Endodermal cell (in vitro differentiated cells): ENCODE measurements around the gene ZRANB3. TPM values are rescaled to one million over a fixed set of nuclear protein-coding genes. Genes with fewer than 3 reads are reported as not detected.

Experiments used
- DNase-seq: peaks from one replicate; pipeline ENCODE4 v3.0.0-alpha.2; 2017
- H3K27ac ChIP-seq: 2 replicates; pipeline ENCODE4 v1.5.1; 2013; ENCODE audit warnings: mild to moderate bottlenecking, low read depth, low read length, moderate library complexity
- H3K27me3 ChIP-seq: 2 replicates; pipeline ENCODE4 v1.6.1; 2013; ENCODE audit warnings: mild to moderate bottlenecking, low read length, moderate library complexity; ENCODE audit not compliant: insufficient read depth, control insufficient read depth, poor library complexity, severe bottlenecking
- H3K36me3 ChIP-seq: 2 replicates; pipeline ENCODE4 v1.7.0; 2013; ENCODE audit warnings: mild to moderate bottlenecking, low read length, moderate library complexity; ENCODE audit not compliant: control insufficient read depth, insufficient read depth
- H3K4me1 ChIP-seq: one replicate; pipeline ENCODE4 v1.7.0; 2013; ENCODE audit warnings: low read length; ENCODE audit not compliant: control insufficient read depth, insufficient read depth
- H3K4me3 ChIP-seq: 2 replicates; pipeline ENCODE4 v1.5.1; 2013; ENCODE audit warnings: mild to moderate bottlenecking, low read length, moderate library complexity
- H3K9ac ChIP-seq: 2 replicates; pipeline ENCODE4 v1.6.1; 2013; ENCODE audit warnings: mild to moderate bottlenecking, low read length, moderate library complexity; ENCODE audit not compliant: poor library complexity, severe bottlenecking; ENCODE audit errors: extremely low read depth
- H3K9me3 ChIP-seq: 2 replicates; pipeline ENCODE4 v1.6.1; 2013; ENCODE audit warnings: mild to moderate bottlenecking, low read length, moderate library complexity; ENCODE audit not compliant: control insufficient read depth
- H3K27ac Mint-ChIP-seq: 2 replicates; pipeline ENCODE4 v1.8.0; 2020; ENCODE audit warnings: mixed read lengths
- H3K27me3 Mint-ChIP-seq: 2 replicates; pipeline ENCODE4 v1.8.0; 2021; ENCODE audit warnings: mild to moderate bottlenecking, mixed read lengths; ENCODE audit not compliant: insufficient read depth
- H3K36me3 Mint-ChIP-seq: 2 replicates; pipeline ENCODE4 v1.8.0; 2020; ENCODE audit warnings: low read depth, mixed read lengths
- H3K4me1 Mint-ChIP-seq: 2 replicates; pipeline ENCODE4 v1.8.0; 2020; ENCODE audit warnings: mixed read lengths
- H3K4me3 Mint-ChIP-seq: 2 replicates; pipeline ENCODE4 v1.8.0; 2020; ENCODE audit warnings: mild to moderate bottlenecking, moderate library complexity, mixed read lengths
- H3K9me3 Mint-ChIP-seq: 2 replicates; pipeline ENCODE4 v1.8.0; 2020; ENCODE audit warnings: mild to moderate bottlenecking, mixed read lengths
- WGBS, 2 experiments: methylation state at CpG; one replicate each; pipeline versions ENCODE4 v1.1.5 to v1.1.7; 2013; ENCODE audit warnings: missing lambda C conversion rate in 2 of 2, mixed read lengths in 1 of 2; ENCODE audit not compliant: insufficient coverage in 1 of 2, insufficient read length in 1 of 2; 5-methylcytosine and 5-hydroxymethylcytosine counted together
- total RNA-seq, 2 donors: library from RNA; stranded (reverse); fragmentation: NEBNext Ultra II Directional in 1 of 2; extraction: Animal tissue kit (Norgen Biotek cat#: 25700) in 1 of 2; gene quantifications; 2 replicates in 1 of 2; 3 replicates in 1 of 2; pipeline ENCODE4 v1.2.1, GENCODE V29; 2021
- TF ChIP-seq, protein P1 (sequence below): fragments of 200-600 bp; sonication (generic); conservative IDR thresholded peaks from 2 replicates; pipeline ENCODE4 v1.5.0; 2021; ENCODE audit warnings: antibody characterized with exemption, mild to moderate bottlenecking

ZRANB3 gene
- total RNA-seq, 2 donors from 2014 or later: 17.2 to 20.7 TPM

DNA sequence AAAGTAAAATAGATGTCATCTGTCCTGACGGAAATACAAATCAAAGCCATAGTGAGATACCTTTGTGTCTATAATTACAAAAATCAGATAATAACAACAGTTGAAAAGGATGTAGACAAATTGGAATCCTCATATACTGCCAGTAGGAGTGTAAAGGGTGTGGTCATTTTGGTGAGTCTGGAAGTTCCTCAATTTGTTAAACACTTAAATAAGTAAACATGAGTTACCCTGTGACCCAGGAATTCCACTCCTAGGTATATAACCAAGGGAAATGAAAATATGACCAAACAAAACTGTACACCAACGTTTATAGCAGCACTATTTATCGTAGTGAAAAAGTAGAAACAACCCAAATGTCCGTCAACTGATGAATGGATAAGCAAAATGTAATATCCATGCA lies 24.3 kb upstream of the ZRANB3 start:
- DNase-seq: no peak
- peaks cover 7% of the 10 kb centered on the region for H3K4me1 Mint-ChIP-seq
- peaks cover 5% of the 10 kb centered on the region for H3K36me3 ChIP-seq
- peaks cover 16% of the 10 kb centered on the region for H3K36me3 Mint-ChIP-seq
- H3K4me3 Mint-ChIP-seq: no peak overlapping the region
- no peak overlapping the region for H3K4me3 ChIP-seq
- H3K27me3 ChIP-seq: no peaks in the 10 kb centered on the region
- no peak overlapping the region for H3K27ac Mint-ChIP-seq
- H3K27ac ChIP-seq: no peak overlapping the region
- H3K4me1 ChIP-seq: no peaks in the 10 kb centered on the region
- no peaks in the 10 kb centered on the region for H3K27me3 Mint-ChIP-seq
- TF ChIP-seq, protein P1, sequence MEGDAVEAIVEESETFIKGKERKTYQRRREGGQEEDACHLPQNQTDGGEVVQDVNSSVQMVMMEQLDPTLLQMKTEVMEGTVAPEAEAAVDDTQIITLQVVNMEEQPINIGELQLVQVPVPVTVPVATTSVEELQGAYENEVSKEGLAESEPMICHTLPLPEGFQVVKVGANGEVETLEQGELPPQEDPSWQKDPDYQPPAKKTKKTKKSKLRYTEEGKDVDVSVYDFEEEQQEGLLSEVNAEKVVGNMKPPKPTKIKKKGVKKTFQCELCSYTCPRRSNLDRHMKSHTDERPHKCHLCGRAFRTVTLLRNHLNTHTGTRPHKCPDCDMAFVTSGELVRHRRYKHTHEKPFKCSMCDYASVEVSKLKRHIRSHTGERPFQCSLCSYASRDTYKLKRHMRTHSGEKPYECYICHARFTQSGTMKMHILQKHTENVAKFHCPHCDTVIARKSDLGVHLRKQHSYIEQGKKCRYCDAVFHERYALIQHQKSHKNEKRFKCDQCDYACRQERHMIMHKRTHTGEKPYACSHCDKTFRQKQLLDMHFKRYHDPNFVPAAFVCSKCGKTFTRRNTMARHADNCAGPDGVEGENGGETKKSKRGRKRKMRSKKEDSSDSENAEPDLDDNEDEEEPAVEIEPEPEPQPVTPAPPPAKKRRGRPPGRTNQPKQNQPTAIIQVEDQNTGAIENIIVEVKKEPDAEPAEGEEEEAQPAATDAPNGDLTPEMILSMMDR: no peak
- WGBS, 2 experiments: 92 to 97% methylated on average over 3 to 4 of the region's 4 CpGs
- H3K9ac ChIP-seq: no peak overlapping the region
- H3K9me3 Mint-ChIP-seq: no peaks in the 10 kb centered on the region
- H3K9me3 ChIP-seq: no peaks in the 10 kb centered on the region

DNA sequence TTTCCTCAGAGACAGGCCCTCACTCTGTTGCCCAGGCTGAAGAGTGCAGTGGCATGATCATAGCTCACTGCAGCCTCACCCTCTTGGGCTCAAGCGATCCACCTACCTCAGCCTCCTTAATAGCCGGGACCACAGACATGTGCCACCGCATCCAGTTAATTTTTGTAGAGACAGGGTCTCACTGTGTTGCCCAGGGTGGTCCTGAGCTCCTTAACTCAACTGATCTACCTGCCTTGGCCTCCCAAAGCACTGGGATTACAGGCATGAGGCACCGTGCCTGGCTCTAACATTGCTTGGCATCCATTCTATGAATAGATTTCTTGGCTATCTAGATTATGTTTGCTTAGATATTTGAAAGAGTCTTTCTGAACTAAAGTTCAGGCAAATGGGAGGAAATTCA lies 21.9 kb upstream of the ZRANB3 start:
- Mint-ChIP-seq H3K9me3 (no peaks in the 10 kb centered on the region), H3K36me3 (peaks cover 16% of the 10 kb centered on the region), H3K27me3 (no peaks in the 10 kb centered on the region), H3K4me3 (no peak overlapping the region), H3K4me1 (peaks cover 9% of the 10 kb centered on the region), H3K27ac (no peak overlapping the region)
- no peak overlapping the region for H3K9ac ChIP-seq
- DNase-seq: no peak
- no peaks in the 10 kb centered on the region for H3K4me1 ChIP-seq
- H3K4me3 ChIP-seq: no peak overlapping the region
- H3K36me3 ChIP-seq: peaks cover 5% of the 10 kb centered on the region
- TF ChIP-seq, protein P1: no peak
- no peak overlapping the region for H3K27ac ChIP-seq
- WGBS, 2 experiments: 92% methylated on average over 4 of the region's 4 CpGs
- no peaks in the 10 kb centered on the region for H3K9me3 ChIP-seq
- H3K27me3 ChIP-seq: no peaks in the 10 kb centered on the region

DNA sequence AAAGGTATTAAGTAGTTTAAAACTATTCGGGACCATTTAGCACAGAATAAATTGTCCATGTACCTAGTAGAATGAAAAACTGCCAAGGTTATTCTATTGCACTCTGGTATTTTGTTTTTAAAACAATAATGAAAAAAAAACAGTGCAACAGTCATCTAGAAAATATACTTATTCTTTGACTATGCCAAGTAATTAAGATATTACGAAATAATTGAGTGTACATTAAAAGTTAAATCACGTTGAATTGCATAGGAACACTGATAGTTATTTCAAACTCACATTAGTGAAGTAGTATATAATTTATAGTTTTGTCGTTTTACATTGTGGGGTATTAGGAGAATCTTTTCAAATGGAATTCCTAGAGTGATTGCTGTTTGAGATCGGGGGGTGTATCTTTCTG lies 20.3 kb upstream of the ZRANB3 start:
- WGBS, 2 experiments: 83 to 98% methylated on average over 1 to 5 of the region's 5 CpGs
- Mint-ChIP-seq H3K27ac (no peak overlapping the region), H3K4me1 (peaks cover 6% of the 10 kb centered on the region), H3K27me3 (no peaks in the 10 kb centered on the region), H3K36me3 (peaks cover 16% of the 10 kb centered on the region), H3K9me3 (no peaks in the 10 kb centered on the region), H3K4me3 (no peak overlapping the region)
- no peak overlapping the region for H3K27ac ChIP-seq
- H3K9me3 ChIP-seq: no peaks in the 10 kb centered on the region
- H3K4me3 ChIP-seq: no peak overlapping the region
- no peak for DNase-seq
- no peaks in the 10 kb centered on the region for H3K4me1 ChIP-seq
- no peaks in the 10 kb centered on the region for H3K27me3 ChIP-seq
- H3K9ac ChIP-seq: no peak overlapping the region
- H3K36me3 ChIP-seq: peaks cover 5% of the 10 kb centered on the region
- TF ChIP-seq, protein P1: no peak
